Islet precursor cell (in vitro differentiated cells): ENCODE measurements around the gene SNAP47.
A peak's percentile ranks its signal among the peaks of the same experiment; 100 is the strongest.

Experiments
- DNase-seq: peaks from one replicate; pipeline ENCODE4 v3.0.0-alpha.2; 2018

Gene SNAP47

DNA sequence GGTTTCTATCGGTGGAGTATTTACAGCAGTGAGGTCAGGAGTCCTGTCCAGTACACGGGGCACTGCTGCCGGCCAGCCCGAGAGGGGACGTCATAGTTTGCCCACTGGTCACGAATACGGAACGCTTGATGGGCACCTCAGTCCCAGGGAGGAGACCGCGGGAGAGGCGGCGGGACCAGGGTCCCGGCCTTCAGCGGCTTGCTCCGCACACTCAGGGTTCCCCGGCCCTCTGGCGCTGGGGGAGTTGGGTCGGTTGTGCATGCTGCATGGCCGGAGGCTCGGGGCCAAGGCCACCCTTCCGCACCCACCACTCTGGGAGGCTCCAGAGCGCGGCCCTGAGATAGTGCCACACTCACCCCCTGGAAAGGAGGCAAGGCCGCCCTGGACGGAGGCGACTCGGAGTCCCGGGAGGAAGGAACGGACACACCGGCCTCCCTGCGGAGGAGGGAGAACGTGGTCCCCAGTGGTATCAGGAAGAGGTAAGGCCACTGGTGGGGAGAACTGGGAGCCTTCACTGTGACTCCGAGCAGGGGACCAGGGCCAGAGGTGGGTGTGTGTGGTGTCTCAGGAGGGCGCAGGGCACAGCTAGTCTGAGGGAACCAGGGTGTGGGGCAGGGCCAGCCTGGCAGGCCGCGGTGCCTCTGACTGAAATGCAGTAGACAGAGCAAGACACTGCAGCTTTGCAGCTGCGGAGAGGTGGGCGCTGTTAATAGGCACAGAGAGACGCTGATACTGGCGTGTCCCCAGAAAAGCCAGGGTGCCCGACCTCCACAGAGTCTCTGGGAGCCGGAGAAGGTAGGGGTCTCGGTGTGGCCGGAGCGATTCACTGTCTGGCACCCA, 51.7 kb downstream of the SNAP47 start:
- peak; percentile 62 for DNase-seq

DNA sequence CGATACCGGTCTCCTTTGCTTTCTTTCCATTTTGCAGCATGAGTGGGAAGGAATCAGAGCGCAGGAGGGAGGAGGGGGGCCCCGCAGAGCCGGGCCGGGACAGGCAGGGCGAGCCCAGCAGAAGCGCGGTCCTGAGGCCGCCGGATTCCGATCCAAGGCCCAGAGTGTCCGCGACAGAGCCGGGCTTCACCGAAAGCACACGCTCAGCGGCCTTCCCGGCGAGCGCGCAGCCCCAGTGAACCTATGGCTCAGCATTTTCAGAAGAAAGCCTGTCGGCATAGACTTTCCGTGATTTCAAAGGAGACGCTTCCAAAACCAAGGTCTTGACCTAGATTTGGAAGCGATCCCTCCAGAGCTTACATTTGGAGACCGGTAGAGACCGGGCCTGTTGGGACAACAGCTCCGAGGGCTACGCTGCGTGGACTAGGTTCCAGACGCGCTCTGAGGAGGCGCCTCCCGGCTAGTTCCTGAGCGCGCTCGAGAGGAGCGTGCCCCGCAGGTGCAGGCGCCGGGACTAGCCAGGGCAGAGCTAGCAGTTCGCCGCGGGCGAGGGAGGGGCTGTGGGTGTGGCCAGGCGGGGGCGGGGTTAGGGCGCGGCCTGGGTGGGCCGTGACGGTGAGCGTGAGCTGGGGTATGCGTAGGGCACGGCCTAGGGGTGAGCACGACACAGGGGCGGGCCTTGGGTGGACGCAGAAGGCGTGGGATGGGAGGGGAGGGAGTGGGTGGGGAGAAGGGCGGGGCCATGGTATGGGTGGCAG, 52.5 kb downstream of the SNAP47 start:
- DNase-seq, result peak; percentile 99

DNA sequence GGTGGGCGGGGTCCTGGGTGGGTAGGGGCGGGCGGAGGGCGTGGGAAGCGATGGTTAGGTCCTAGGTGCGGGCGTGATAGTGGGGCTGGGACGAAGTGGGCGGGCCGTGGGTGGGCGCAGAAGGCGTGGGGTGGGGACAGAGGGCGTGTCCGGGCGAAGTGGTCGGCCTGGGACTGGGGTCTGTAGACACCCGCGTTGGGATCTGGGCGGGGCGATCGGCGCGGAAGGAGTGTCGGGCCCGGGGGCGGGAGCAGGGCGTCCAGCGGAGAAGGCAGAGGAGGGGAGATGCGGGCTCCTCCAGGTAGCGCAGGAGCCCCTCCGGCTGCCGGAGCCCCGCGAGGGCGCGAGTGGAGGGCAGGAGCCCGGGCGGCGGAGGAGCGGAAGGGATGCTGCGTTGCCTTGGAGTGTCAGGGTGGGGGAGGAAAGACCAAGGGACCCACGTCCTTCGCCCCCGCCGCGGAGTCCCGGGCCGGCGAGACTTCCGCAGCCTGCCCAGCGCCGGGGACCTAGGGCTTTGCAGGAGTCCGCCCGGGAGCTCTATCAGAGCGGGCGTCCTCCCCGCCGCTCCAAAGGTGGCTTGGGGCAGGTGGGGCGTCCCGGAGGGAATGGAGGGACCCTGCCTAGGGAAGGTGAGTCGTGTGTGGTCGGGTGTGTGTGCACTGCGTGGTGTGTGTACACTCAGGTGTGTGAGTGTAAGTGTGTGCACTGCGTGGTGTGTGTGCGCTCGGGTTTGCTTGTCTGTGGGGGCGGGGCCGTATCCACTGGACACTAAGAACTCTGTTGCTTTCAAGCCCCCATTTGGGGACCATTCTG, 53.2 kb downstream of the SNAP47 start:
- peak; percentile 98 for DNase-seq

DNA sequence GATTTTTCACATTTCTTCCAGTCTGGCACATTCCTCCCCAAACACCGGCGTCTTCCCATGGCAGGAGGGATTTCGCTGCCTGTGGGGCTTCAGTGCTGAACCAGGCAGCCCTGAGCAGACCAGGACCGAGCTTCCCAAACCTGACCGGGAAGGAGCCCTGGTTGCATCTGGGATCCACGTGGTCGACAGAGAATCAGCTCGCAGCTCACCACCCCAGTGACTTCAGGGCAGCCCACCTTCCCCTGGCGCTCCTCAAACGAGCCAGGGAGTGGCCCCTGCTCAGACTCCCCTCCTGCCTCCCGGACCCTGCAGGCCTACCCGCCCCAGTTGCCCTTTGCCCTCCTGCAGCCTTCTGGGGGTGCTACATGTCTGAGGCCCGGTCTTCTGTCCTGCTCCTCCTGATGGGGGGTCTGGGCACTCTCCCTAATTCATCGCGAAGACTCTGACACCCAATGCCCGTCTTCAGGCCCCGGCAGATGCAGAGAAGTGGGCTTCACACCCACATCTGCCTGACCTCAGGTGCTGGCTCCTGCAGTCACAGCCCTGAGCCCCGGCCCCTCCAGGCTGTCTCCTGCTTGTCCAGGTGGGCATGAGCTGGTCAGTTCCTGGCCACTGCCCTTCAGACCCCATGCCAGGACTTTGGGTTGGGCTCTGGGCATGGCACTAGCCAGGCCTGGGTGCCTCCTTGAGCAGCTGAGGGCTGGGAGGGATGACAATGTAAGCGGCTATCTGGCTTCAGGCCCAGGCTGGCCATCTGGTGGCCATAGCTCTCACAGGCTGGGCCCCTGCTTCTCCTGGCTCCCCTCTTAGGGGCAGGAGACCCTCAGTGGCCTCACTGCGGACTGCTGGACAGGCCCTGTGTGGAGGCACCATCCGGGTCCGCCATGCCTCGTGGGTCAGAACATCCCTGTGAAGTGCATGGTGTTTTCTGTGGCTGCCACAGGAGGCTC, 54.1 kb downstream of the SNAP47 start:
- DNase-seq, result peak; percentile 65

DNA sequence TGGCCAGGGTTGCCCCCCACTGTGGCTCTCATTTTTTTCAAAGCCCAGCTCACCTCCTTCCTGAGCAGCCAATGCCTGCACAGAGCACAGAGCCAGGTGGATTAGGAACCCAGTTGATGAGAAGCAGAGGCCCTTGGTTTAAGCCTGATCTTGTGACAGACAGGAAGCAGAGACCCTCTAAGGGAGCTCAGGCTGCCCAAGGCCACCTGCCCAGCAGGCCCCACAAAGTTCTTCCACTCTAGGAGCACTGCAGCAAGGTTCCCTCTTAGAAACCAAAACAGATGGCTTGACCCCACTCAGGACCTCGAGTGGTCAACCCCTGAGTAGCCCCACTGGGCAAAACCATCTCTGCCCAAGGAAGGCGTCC, 54.8 kb downstream of the SNAP47 start:
- no peak for DNase-seq

DNA sequence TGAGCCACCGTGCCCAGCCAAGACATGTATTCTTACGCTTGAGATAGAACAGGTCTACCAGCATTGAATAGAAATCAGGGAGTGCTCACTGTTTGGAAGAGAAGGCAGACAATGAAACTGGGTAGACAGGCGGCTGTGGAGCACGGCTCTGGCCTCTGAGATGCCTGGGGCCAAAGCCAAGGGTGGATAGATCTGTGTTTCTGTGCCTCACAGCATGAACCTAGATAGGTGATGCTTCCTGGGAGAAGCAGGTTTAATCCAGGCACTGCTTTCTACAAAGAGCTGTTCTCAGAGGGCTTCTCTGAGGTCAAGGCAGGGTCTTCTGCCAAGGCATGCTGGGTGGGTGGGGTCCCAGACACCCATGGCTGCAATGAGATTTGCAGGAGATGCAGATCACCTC, 55.6 kb downstream of the SNAP47 start:
- no peak for DNase-seq

DNA sequence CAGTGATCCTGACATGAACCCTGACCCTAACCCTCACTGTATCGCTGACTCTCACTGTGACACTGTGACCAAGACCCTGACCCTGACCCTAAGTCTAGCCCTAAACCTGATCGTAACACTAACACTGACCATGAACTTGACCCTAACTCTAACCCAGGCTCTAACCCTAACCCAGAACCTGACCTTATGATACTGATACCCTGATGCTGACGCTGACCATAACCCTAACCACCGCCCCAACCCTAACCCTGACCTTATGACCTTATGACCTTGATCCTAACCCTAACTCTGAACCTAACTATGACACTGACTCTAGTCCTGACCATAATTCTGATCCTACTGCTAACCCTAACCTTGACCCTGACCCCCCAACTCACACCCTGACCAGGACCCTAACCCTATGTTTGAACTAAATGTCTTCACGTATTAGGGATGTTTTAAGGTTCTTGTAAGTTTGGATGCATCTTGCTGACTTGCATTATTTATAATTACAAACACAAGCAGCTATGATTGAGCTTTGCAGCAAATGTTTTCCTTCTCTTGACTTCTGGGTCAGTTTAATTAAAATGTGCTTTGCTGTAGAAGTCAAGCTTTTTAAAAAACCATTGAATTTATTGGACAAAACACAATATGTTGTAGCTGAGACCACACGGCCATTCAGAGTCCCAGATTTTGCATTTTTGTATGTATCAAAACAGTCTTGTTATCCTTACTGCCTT, 56.3 kb downstream of the SNAP47 start:
- no peak for DNase-seq

DNA sequence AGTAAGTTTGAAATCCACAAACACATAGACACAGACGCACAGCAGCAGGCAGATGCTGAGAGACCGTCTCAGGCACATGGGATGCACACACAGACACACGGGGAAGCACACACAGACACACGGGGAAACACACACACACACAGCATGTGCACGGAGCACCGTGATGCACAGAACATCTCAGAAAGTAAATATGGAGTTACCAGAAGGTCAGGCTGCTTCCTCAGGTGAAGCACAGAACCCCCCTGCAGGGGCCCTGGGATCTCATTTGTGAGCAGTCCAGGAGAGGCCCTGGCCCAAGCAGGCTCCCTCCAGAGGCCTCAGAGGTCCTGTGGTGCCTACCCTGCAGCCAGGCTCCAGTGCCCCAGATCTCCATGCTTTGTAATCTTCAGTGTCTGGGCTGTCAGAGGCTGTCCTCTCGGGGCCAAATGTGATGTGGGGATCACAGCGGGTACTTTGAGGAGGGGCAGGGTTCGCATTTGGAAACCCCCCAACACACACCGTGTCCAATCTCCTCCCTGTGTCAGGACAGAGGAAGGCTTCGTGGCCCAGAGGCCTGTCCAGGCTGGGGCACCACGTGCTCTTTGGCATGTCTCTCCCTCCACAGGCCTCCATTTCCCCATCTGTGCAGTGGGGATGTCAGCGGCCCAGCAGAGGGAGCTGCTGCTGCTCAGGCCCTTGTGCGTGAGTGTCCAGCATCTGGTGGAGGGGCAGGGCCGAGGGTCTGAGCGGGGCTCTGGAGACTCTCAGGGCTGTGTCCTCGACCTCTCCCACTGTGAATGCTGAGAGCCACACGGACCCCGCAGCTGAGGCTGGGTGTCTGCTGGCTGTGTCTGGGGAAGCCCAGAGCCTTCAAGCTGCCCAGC, 57.2 kb downstream of the SNAP47 start:
- DNase-seq, result peak; percentile 58

DNA sequence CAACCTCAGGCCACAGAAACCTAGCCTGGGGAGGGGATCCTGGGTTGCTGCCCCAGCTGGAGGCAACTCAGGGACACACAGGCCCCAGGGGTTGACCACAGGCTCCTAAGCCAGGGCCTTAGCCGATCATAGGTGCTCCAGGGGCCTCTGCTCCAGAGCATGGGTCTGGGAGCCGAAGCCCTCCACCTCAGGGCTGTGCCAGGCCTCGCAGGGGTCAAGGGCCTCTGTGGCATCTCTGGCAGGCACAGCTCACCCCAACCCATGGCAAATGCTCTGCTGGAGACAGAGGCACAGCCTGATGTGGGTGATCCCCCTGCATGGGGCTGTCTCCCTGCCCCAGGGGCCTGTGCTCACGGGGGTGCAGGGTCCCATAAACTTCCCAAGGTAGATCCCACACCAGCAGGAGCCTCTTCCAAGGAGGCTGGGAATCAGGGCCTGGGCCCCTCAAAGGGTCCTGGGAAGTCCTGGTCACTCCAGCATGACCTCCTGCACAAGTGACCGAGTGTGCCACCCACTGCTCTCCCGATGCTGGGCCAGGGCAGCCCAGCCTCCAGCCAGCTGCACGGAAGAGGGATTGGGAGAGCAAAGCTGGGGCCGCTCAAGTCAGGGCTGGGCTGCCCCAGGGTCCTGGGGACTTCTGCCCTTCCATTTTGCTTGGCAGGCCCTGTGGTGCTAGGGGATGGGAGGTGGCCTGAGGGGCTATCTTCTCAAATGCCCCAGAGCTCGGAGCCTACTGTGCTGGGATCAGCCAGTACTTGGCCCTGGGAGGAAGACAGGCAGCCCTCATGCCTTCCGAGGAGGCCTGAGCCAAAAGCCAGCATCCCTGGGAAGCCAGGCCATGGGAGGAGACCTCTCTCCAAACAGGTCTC, 58.1 kb downstream of the SNAP47 start:
- no peak for DNase-seq

DNA sequence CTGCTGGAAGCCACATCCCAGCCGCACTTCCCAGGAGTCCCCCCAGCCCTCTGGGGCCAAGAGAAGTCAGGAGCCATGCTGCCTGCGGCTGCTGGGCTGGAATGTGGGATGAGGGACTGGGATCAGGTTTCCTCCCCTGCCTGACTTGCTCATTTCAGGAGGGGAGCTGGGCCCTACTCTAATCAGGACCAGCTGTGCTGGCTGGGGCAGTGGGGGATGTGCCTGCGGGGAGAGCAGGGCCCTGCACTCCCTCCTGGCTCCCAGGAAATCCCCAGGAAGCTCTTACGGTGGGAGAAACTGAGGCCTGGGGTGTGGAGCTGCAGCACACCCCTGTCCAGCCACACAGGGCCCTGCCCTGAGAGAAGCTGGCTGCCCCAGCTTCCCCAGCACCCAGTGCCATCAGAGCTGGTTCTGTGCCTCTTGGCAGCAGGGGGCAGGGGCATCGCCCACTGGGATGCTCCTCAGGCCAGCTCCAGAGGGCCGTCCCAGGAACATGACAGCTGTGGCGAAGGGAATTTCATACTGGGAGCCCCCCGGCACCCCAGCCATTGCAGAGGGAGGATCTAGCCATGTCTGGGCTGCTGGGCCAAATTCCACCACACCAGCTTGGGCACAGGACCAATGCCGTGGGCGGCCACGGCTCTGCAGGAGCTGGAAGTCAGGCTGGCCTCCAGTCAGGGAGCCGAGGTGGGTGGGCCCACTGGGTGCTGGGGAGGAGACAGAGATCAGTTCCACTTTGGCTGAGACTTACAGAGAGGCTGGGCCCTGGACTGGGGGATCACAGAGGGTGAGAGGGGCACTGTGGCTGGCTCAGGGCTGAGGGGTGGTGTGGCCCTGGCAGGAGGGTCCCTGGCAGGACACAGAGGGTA, 58.9 kb downstream of the SNAP47 start:
- DNase-seq, result peak; percentile 94

DNA sequence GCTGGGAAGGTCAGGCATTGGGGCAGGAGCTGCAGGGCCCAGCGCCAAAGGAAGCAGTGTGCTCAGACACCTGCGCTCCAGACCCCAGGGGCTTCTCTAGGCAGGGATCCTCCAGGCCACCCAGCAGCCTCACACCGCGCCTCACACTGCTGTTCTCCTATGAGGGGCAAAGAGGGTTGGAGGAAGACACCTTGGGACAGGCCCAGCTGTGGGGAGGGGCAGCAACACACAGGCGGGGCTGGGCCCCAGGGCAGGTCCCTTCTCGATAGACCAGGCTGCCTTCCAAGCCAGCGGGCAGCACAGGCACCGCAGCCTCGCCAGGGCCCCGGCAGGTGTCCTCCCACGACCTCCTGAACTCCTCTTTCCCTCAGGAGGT, 59.6 kb downstream of the SNAP47 start:
- peak; percentile 58 for DNase-seq

DNA sequence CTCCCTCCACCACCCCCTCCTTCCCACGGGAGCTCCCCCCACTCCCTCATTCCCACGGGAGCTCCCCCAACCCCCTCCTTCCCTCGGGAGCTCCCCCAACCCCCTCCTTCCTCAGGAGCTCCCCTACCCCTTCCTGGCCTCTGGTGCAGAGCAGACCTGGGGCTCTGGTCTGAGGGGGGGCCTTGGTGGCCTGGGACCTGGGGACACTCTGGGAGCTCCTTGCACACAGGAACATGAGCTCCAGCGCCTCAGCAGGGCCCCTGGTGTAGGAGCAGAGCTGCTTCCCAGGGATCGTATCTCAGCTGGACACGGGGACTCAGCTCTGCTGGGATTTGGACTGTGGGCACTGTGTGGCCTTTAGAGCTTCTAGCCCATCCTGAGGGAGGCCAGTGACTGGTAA, 60.5 kb downstream of the SNAP47 start:
- no peak for DNase-seq

DNA sequence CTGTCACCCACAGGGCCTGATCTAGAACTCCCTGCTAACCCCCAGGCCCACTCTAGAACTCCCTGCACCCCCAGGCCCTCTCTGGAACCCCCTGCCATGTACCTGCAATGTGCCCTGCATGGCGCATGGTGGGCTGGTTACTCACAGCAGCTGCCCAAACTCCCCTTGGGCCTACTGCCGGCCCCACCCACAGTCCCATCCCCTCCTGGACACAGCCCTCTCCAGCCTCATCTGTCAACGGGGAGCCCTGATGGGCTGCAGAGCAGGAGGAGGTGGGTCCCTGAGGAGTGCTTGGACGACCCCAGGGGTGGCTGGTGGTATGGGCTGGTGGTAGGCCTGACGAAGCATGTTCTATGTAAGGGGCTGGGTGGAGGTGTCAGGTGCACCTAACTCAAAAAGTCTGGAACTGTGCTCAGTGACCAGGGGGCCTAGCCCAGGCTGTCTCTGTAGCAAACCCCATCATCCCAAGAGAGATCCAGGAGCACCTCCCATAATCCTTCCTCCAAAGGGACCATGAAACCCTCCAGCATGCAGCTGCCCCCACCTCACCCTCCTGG, 61.2 kb downstream of the SNAP47 start:
- no peak for DNase-seq

DNA sequence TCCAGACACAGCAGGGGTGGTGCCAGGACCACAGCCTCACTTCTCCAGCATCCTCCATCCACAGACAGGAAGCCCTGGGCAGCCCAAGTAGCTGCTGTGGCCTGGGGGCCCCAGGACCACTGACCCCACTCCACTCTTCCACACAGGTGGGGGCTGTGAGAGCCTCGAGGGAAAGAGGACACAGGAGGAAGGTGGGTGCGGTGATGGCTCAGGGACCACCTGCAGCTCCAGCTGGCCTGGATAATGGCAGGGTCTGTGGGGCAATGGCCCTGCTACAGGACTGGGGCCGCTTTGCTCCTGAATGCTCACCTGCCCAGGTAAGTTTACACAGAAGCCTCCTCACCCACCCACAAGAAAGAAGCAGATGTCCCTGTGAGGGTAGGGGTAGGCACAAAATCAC, 61.9 kb downstream of the SNAP47 start:
- DNase-seq, result no peak

DNA sequence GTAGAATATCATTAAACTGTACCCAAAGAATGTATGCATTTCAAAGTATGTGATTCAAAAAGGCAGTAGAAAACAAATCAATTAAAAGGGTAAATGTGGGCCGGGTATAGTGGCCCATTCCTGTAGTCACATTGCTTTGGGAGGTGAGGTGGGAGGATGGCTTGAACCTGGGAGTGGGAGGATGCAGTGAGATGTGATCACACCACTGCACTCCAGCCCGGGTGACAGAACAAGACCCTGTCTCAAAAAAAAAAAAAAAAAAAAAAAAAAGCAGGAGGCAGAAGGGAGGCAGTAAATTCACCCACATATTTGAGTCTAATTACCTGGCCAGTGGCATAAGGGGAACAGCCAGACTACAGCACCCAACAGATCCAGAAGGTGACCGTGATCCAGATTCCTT, 62.4 kb downstream of the SNAP47 start:
- DNase-seq, result no peak

DNA sequence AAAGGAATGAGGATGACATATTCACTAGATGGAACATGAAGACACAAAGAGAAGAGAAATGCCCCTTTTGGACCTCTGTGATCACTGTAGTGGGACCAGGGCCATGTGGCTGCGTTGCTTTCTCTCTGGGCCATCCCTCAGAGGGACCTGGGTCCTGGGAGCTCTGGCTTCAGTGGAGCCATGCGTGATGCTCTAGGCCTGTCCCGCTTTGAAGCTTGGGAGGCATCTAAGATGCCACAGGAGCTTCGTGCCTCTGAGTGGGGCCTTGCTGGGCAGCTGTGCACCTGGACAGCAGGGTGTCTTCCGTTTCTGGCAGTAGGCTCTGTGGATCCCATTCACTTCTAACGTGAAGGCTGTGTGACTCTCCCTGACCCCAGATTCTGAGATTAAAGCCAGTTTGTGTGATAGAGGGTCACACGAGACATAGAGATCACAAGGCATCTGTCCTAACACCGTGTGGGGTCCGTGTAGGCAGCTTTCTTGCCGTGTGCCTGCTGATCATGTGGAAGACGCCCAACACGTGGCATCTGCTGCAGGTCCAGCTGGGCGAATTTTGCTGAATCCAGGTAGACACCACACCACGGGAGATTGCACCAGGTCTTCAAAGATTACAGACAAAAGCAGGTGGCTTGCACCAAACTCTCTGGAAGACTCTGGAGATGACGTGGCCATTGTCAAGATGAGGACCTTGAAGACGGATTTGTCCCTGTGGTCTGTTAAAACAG, 63.0 kb downstream of the SNAP47 start:
- no peak for DNase-seq

DNA sequence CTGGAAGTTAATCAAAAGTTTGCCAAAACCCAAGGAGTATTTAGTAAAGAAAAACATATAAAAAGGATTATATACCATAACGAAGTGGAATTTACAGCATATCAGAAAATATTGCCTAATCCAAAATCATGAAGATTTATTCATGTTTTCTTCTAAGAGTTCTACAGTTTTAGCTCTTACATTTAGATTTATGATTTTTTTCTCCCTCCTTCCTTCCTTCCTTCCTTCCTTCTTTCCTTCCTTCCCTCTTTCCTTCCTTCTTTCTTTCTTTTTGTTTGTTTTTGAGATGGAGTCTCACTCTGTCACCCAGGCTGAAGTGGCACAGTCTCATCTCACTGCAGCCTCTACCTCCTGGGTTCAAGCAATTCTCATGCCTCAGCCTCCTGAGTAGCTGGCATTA, 64.5 kb downstream of the SNAP47 start:
- DNase-seq, result no peak

DNA sequence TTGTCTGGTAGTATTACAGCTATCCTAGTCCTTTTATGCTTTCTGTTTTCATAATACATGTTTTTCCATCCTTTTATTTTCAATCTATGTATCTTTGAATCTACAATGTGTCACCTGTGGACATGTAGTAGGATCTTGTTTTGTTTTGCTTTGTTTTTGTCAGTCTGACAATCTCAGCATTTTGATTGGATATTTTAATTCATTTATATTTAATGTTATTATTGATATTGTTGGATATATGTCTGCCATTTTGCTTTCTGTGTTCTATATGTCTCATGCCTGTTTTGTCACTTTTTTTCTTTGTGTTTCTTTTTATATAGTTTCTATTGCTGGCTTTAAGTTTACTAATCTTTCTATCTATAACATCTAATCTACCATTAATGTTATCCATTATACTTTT, 68.7 kb downstream of the SNAP47 start:
- DNase-seq, result no peak
